Measurements from ENCODE around the gene FTCDNL1.

- TF ChIP-seq, protein P1, sequence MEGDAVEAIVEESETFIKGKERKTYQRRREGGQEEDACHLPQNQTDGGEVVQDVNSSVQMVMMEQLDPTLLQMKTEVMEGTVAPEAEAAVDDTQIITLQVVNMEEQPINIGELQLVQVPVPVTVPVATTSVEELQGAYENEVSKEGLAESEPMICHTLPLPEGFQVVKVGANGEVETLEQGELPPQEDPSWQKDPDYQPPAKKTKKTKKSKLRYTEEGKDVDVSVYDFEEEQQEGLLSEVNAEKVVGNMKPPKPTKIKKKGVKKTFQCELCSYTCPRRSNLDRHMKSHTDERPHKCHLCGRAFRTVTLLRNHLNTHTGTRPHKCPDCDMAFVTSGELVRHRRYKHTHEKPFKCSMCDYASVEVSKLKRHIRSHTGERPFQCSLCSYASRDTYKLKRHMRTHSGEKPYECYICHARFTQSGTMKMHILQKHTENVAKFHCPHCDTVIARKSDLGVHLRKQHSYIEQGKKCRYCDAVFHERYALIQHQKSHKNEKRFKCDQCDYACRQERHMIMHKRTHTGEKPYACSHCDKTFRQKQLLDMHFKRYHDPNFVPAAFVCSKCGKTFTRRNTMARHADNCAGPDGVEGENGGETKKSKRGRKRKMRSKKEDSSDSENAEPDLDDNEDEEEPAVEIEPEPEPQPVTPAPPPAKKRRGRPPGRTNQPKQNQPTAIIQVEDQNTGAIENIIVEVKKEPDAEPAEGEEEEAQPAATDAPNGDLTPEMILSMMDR (IDR thresholded peaks at IDR 0.05): no peak
- TF ChIP-seq EZH2 (IDR thresholded peaks at IDR 0.05): no peak
- no peak for TF ChIP-seq EZH2phosphoT487 (IDR thresholded peaks at IDR 0.05)
Measured at GRCh38 chr2:199865905-199866304, 14.9 kb upstream of the FTCDNL1 start.

Measured in neural progenitor cell (in vitro differentiated cells).